HG02840 (cell line): ENCODE measurements around the gene FAM83G.
"Not testable (repeated sequence)": the region's sequence is repeated elsewhere in the genome, so short reads cannot be mapped to it uniquely, and the experiment has no call there.

Experiments
- ATAC-seq: cut with Tn5 transposase; IDR thresholded peaks from one replicate; pipeline ENCODE4 v1.9.1; 2021; ENCODE audit warnings: mild to moderate bottlenecking, moderate library complexity, moderate number of reproducible peaks; ENCODE audit not compliant: unreplicated experiment, low FRiP score

Gene FAM83G

GRCh38 chr17:19024101-19025078 lies 19.8 kb upstream of the FAM83G start:
- no peak for ATAC-seq

GRCh38 chr17:19023209-19023999 lies 18.8 kb upstream of the FAM83G start:
- no peak for ATAC-seq

GRCh38 chr17:19022747-19023146 lies 18.2 kb upstream of the FAM83G start:
- no peak for ATAC-seq

GRCh38 chr17:19022128-19022527 lies 17.6 kb upstream of the FAM83G start:
- no peak for ATAC-seq

DNA sequence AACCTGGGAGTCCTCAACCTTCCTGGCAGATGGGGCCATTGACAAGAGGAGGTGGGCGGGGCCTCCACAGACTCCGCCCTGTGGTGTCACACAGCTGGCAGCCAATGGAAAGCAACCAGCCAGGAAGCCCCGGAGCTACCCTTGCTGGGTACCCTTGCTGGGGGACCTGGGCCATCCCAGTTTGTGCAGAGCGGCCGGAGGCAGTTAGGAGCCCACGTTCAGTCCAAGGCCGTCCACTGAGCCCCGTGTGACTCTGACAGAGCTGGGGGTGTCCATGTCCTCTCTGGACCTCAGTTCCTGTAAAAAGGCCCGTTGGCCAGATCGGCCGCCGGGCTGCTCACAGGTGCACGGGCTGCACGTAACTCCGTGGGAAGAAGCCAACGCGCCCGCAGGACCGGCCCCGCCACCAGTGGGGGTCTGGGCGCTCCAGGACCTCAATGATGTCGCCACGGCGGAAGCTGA lies 17.1 kb upstream of the FAM83G start:
- no peak for ATAC-seq

GRCh38 chr17:19021011-19021621 lies 16.6 kb upstream of the FAM83G start:
- not testable (repeated sequence) for ATAC-seq

GRCh38 chr17:19020016-19020415 lies 15.5 kb upstream of the FAM83G start:
- ATAC-seq, result no peak

DNA sequence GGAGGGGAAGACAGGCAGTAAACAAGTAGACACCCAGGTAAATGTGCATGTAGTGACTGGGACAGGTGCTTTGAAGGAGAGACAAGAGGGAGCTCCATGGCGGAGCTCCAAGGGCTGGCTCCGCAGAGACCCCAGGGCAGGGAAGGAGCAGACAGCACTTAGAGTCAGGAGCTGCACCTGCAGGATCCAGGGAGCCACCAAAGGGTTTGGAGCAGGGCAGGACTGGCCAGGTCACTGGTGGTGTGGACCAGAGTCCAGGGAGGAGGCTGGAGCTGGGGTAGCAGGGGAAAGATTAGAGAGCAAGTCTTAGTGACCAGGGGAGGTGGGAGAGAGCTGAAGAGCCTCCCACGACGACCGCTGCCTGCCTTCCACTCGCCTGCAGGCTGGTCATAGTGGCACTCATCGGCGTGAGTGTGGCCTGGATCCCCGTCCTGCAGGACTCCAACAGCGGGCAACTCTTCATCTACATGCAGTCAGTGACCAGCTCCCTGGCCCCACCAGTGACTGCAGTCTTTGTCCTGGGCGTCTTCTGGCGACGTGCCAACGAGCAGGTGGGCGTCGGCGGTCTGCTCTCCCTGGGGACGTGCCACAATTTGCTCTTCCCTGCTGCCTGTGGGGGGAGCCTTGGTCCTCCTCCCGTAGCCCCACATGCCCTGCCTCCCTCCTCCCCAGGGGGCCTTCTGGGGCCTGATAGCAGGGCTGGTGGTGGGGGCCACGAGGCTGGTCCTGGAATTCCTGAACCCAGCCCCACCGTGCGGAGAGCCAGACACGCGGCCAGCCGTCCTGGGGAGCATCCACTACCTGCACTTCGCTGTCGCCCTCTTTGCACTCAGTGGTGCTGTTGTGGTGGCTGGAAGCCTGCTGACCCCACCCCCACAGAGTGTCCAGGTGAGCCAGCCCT lies 14.7 kb upstream of the FAM83G start:
- no peak for ATAC-seq

DNA sequence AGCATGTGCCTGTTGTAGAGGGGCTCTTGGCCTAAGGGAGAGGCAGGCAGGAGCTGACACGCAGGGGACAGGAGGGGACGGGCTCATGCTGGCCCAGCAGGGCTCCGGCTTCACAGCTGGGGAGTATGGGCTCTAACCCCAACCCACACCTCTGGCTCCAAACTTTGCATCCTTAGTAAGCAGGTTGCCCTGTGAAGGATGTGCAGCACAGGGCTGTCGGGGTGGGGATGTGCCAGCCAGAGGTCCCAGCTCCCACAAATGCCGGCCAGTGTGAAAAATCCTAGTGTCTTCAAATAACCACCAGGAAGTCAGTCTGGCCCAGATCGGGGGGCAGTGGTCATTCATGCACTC lies 14.0 kb upstream of the FAM83G start:
- no peak for ATAC-seq

GRCh38 chr17:19017804-19018599 lies 13.4 kb upstream of the FAM83G start:
- ATAC-seq, result no peak

- ATAC-seq, result no peak
Measured at GRCh38 chr17:19017401-19017800, 12.8 kb upstream of the FAM83G start.

DNA sequence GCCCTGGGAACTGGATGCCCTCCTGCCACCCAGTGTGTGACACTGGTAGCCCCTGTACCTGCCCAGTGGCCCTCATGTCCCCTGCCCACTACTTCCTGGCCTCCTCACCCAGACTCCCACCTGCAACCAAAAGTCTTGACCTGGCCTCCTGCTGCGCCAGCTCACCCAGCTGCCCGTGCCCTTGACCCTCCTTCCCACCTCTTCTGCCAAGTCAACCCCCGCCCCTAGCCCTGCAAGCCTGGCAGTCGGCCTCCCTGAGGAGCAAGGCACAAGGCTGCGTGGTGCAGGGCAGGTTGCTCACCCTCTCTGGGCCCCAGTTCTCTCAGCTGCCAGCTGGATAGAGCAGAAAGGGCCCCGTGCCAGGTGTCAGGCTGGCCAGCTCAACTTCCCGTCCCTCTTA lies 12.3 kb upstream of the FAM83G start:
- ATAC-seq, result no peak

DNA sequence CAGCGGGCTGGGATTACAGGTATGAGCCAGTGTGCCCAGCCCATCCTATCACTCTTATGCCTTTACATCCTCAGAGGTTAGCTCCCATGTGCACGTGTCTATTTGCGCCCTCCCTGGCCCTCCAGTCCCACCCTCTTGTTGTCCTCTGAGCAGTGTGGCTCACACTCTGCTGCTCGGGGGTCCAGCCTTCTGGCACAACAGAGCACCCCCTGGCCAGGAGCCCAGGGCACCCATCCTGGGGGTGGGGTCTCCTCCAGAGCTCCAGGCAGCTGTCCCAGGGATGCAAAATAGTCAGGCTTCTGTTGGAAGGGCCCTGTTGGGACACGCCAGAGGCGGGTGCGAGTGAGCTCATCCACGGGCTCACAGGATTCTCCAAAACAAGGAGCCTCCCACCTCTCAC lies 11.7 kb upstream of the FAM83G start:
- ATAC-seq, result no peak

DNA sequence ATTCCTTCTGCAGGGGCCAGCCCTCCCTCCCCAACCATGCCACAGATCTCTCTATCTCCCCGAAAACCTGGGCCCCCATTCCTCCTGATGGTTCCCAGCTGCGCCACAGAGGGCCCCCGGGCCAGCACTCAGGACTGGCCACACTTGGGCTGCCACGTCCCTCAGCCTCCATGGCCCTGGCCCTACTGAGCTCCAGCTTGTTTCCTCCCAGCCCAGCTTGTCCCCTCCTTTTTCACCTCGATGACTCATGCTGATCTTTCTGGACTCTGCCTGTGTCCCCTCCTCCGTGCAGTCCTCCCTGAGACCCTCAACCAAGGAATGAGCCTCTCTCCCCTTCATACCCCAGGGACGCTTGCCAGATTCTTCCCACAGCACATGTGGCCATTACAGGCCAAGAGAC lies 10.9 kb upstream of the FAM83G start:
- no peak for ATAC-seq

DNA sequence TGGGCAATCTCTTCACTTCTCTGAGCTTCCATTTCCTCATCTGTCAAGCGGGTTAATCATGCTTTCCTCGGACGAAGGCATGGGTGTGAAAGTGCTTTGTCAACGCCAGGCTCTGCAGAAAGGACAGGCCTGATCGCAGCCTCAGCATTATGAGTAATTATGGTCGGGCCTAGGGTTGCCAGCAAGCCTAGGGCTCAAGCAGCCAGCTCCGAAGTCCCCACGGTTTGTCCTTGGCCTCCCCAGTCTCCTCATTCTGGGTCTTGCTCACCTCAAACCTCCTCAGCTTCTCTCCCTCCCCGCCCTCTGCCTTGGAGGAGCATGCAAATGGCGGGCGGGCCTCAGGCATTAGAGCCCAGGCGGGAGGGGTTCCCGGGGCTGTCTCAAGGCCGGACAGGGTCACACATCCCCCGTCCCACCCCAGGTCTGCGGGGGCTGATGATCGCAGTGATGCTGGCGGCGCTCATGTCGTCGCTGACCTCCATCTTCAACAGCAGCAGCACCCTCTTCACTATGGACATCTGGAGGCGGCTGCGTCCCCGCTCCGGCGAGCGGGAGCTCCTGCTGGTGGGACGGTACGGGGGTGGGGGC lies 10.2 kb upstream of the FAM83G start:
- ATAC-seq, result no peak

DNA sequence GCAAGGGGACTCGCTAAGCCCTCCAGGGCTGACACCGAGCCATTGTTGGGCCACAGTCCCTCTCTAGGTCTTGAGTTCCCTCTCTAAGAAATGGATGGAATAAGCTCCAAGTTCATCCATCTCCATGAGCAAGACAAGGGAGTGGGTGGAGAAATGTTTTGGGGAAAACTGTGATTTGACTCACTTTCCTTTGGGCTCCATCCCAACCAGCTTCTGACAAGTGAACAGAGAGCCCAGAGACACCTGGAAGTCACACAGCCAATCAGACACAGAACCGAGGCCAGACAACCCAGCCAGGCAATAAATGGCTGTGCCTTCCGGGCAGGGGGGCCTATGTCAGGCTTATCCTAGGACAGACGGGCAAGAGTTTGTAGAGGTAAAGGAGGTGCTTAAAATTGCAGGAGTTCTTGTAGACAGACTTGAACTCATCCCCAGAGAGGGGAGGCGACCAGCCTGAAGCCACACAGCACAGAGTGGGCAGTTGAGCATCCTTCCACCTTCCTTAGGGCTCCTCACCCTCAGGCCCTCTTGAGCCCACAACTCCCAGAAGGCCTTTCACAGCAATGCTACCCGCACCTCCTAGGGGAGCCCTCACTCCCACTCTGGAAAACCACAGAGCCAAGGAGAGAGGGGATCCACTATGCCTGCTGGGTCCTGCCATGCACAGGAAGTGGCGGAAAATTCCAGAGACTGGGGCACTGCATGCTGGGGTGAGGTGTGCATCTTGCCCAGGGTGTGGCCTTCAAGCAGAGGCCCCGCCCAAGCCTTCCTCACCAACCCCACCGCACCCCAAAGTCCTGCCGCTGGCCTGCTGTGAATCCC lies 9.5 kb upstream of the FAM83G start:
- ATAC-seq, result no peak

DNA sequence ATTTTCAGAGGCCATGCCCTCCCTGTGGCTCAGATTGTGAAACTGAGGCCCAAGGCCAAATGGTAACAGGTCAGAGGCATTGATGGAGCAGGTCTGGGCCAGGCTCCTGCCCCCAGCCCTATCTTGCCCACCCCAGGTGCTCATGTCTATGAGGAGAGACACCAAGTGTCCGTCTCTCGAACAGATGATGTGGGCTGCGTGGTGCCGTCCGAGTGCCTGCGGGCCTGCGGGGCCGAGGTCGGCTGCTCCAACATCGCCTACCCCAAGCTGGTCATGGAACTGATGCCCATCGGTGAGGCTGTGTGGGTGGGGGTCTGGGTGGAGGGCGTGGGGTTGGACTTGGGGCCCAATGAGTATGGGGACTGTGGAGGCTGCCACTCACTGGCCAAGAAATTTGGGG lies 8.7 kb upstream of the FAM83G start:
- no peak for ATAC-seq
